HG02852 (cell line): Measurements from ENCODE around the gene SLC30A2.
A peak's percentile ranks its signal among the peaks of the same experiment; 100 is the strongest.

Experiments used
- ATAC-seq: cut with Tn5 transposase; IDR thresholded peaks from one replicate; pipeline ENCODE4 v1.9.1; 2021; ENCODE audit warnings: mild to moderate bottlenecking, moderate library complexity; ENCODE audit not compliant: unreplicated experiment

The SLC30A2 gene

DNA sequence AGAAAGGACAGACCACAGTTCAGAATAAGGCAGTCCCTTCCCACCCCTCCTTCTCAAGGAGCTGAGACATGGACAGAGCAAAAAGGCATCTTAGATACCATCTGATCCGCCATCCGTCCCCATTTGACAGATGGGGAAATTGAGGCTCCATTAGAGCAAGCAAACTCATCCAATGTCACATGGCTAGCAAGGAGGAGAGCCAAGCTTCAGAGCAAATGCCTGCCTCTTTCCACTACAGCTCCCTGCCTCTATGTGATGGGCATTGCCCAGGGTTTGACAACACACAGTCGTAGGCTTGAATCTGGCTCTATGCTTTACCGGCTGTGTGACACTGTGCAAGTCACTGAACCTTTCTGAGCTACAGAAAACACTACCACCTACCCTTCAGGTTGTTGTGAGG lies 3.9 kb downstream of the SLC30A2 start:
- ATAC-seq: no peak

DNA sequence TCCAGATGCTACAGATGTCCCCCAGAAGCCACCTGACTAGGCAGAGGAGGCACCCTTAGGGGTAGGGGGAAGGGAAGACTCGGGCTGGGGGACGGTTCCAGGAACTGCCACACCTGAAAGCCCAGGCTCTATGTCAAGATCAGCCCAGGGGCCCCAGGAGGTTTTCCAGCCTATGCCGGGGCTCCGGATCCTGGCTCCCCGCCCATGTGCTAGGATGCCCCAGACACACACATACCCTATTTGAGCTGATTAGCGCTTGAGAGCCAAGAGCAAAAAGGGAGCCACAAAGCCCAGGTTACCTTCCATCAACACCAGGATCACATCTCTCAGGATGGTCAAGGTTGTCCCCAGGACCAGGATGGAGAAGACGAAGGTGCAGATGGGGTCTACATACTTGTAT lies 4.5 kb downstream of the SLC30A2 start:
- ATAC-seq: no peak

GRCh38 chr1:26038904-26039303 lies 7.0 kb downstream of the SLC30A2 start:
- no peak for ATAC-seq

GRCh38 chr1:26038477-26038876 lies 7.4 kb downstream of the SLC30A2 start:
- no peak for ATAC-seq

- ATAC-seq: no peak
Observed at GRCh38 chr1:26037904-26038303, 8.0 kb downstream of the SLC30A2 start.

GRCh38 chr1:26036756-26037281 lies 9.1 kb downstream of the SLC30A2 start:
- ATAC-seq: no peak

- peak; percentile 60 for ATAC-seq
Observed at GRCh38 chr1:26035959-26036755, 9.8 kb downstream of the SLC30A2 start.

DNA sequence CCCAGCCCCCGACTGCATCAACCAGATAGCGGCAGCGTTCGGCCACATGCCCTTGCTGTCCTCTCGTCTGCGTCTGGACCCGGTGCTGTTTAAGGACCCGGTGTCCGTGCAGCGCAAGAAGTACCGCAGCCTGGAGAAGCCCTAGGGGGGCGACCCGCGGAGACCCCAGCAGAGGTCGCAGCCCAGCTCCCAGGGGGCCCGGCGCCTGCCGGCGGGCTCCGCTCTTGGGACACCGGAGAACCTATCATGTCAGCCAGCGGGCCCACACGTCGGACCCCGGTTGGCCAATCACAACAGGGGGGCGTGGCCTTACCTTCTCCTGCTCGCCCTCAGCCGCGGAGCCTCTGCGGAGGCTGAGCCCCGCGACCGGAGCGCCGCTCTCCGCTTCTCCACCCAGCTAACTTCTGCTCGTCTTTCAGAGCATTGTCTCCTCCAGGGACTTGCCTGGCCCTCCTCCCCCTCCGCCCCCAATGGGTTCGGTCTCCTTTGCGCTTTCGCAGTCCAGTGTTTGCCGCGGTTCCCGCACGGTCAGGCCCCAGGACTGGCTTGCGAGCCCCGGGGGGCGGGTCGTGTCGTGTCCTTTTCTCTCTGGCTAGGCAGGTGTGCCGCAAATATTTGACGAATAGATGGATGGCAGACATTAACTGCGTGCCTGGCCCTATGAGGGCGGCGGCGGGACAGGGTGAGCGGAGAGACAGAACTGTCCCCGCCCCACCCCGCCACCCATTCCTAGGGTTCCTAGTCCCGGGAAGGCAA lies 10.5 kb downstream of the SLC30A2 start:
- peak; percentile 90 for ATAC-seq

GRCh38 chr1:26034504-26035202 lies 11.3 kb downstream of the SLC30A2 start:
- ATAC-seq: no peak

- ATAC-seq: no peak
Observed at GRCh38 chr1:26032656-26033357, 13.1 kb downstream of the SLC30A2 start.

GRCh38 chr1:26031611-26032220 lies 14.2 kb downstream of the SLC30A2 start:
- ATAC-seq: no peak

DNA sequence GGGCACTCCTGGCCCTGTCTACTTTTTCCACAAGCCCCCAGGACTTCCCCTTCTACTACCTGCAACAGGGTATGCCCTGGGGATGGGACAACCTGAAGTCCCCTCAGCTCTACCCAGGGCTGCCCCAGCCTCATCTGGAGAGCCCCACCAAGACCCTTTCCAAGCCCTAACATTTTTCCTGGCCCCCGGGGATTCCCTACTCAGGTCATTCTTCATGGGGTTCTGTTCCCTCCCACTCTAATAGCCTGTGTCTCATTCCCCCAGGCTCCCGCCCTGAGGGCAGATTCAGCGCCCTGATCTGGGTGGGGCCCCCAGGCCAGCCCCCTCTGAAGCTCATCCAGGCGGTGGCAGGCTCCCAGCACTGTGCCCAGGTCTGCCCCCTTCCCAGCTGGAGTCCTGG lies 14.7 kb downstream of the SLC30A2 start:
- ATAC-seq: no peak

- no peak for ATAC-seq
Observed at GRCh38 chr1:26029864-26030481, 15.9 kb downstream of the SLC30A2 start.

GRCh38 chr1:26029054-26029863 lies 16.7 kb downstream of the SLC30A2 start:
- no peak for ATAC-seq

- ATAC-seq: no peak
Observed at GRCh38 chr1:26028490-26028980, 17.4 kb downstream of the SLC30A2 start.

DNA sequence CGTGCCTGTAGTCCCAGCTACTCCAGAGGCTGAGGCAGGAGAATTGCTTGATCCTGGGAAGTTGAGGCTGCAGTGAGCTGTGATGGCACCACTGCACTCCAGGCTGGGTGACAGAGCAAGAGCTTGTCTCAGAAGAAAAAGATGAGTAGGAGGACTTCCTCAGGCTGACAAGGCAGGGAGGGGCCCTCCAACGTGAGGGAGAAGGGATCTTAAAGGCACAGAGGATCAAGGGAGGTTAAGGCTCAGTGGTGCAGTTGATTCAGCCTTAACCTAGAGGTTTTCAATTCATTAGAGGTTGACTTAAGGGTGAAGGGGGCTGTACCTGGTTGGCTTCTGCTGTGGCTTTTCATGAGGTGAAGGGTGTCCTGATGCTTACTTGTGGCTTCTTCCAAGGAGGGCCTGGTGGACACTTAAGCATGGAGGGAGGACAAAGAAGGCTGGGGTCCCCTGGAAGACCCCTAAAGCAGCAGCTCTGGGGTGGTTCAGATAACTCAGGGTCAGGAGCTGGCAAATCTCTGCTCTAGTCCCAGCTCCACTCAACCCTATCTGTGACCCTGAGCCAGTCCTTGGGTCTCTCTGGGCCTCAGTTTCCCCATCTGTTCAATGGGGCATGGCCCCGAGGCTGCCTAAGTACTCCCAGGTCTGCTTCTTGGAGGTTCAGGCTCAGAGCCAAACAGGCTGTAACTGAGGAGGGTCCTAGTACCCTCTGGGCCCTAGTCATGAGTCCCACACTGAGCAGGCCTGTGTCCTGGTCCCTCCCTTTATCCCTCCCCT lies 18.0 kb downstream of the SLC30A2 start:
- no peak for ATAC-seq

- no peak for ATAC-seq
Observed at GRCh38 chr1:26025517-26025916, 20.4 kb downstream of the SLC30A2 start.

GRCh38 chr1:26025060-26025459 lies 20.9 kb downstream of the SLC30A2 start:
- ATAC-seq: no peak
